Spleen (tissue), 7 donors: Measurements from ENCODE around the gene RITA1.

ENCODE experiments used
- CTCF ChIP-seq, 11 experiments: fragments of 200-600 bp in 7 of 11; fragments of 450-650 bp in 4 of 11; sonication (generic) in 4 of 11; IDR thresholded peaks in 8 of 11; conservative IDR thresholded peaks in 3 of 11; 1 replicate in 7 of 11; 2 replicates in 4 of 11; pipeline versions ENCODE4 v1.4.0 to v1.8.0; 2016 to 2021; ENCODE audit warnings: antibody characterized with exemption in 11 of 11, inconsistent platforms in 4 of 11, mild to moderate bottlenecking in 1 of 11
- POLR2AphosphoS5 ChIP-seq, 3 donors: sonication (generic); formaldehyde crosslinking; IDR thresholded peaks; one replicate each; pipeline ENCODE4 v1.5.1; 2017; ENCODE audit warnings: antibody characterized with exemption in 3 of 3
- donor health status: DM: no; HTN: no; CAD: no; lungs with moderate emphysema.
- donor health status: DM: no; HTN: no; CAD: no.
- donor health status: DM: no; HTN: no; CAD: no.

DNA sequence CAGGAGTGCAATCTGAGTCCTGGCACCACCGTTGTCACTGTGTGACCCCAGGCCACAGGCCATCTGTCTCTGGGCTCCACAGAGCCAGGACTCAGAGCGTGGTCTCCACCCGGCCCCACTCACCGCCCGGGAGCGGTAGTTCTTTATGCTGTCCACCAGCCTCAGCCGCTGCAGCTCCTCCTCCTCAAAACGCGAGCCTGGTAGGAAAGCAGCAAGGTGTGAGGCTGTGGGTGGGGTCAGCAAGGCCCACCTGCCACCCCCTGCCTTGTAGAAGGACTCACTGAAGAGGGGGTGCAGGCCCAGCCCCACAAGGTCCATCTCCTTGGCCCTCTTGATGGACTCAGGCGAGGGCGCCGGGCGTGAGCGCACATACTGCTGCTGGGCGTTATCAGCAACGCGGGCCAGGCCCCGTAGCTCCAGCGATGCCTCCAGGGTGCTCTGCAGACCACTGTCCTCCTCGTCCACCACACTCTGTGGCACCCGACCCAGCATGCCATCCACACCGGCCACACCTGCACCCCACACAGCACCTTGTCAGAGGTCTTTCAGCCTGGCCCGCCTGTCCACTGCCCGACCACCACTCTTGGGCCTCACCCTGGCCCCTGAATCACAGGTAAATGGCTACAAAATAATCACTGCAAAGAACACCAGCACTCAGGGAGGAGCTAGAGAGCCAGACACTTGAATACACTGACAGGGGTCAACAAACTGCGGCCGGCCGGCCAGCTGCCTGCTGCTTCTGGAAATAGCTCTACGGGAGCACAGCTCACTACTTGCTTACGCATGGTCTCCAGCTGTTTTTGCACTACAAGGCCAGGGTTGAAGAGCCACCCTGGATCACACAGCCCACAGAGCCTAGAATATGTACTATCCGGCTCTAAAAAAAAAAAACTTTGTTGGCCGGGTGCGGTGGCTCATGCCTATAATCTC, 19.7 kb upstream of the RITA1 start:
- TF ChIP-seq POLR2AphosphoS5 (IDR thresholded peaks at IDR 0.05): peak in 1 of 3 donors; percentile 46
- TF ChIP-seq CTCF (IDR thresholded peaks at IDR 0.05 in 8 of 11, conservative IDR thresholded peaks at IDR 0.05 in 3 of 11): no peak
